GM12878 (cell line): ENCODE data around the gene ATOSB. TPM values are rescaled to one million over a fixed set of nuclear protein-coding genes. Genes with fewer than 3 reads are reported as not detected.

Source experiments
- ATAC-seq: fragments of 200-7000 bp; cut with Tn5 transposase; 3 replicates; pipeline ENCODE4 v1.9.1; 2020; ENCODE audit warnings: mild to moderate bottlenecking, moderate library complexity
- BruUV-seq: library from RNA; stranded (reverse); fragments of 400-500 nt; replicated peaks from 2 replicates; lab custom pipeline; 2021; lab: Mats Ljungman, UMichigan
- CTCF ChIA-PET: fragments of 300-600 bp; sonication (Branson Sonifier 250); formaldehyde crosslinking; extraction: SDS; loops from one replicate; lab custom pipeline; 2021; ENCODE audit warnings: inconsistent platforms; lab: Yijun Ruan, JAX
- POLR2A ChIA-PET: fragments of 350-600 bp; formaldehyde crosslinking; extraction: SDS; loops from one replicate; lab custom pipeline; 2021; ENCODE audit warnings: inconsistent platforms; lab: Charles Lee
- RAD21 ChIA-PET: fragments of 300-600 bp; sonication (Branson Sonifier 250); formaldehyde crosslinking; loops from one replicate; lab custom pipeline; 2023; ENCODE audit warnings: antibody characterized with exemption; ENCODE audit not compliant: unreplicated experiment; lab: Charles Lee
- SMC1A ChIA-PET: fragments of 300-600 bp; sonication (Branson Sonifier 250); formaldehyde crosslinking; loops from one replicate; lab custom pipeline; 2023; ENCODE audit not compliant: unreplicated experiment, uncharacterized antibody; lab: Charles Lee
- DNase-seq: peaks from one replicate; pipeline ENCODE4 v3.0.0-alpha.2; 2011; ENCODE audit warnings: low read depth, low spot score
- FAIRE-seq: peaks from 3 replicates; lab custom pipeline; 2011; peaks lifted over from hg19 to GRCh38; lab: Jason Lieb, UNC
- H2AFZ ChIP-seq: 2 replicates; pipeline ENCODE4 v1.6.0; 2011; ENCODE audit warnings: low read depth, low read length, control low read depth; ENCODE audit not compliant: control insufficient read depth
- H3K27ac ChIP-seq: 2 replicates; pipeline ENCODE4 v1.5.1; 2011; ENCODE audit warnings: control low read depth; ENCODE audit not compliant: control insufficient read depth, insufficient read depth
- H3K27me3 ChIP-seq, 2 experiments: replicated peaks in 1 of 2; 2 replicates each; pipeline versions ENCODE4 v1.6.0 to v1.6.1; 2011; ENCODE audit warnings: low read length in 1 of 2; ENCODE audit not compliant: control insufficient read depth in 2 of 2, insufficient read depth in 2 of 2
- H3K36me3 ChIP-seq, 2 experiments: 2 replicates each; pipeline ENCODE4 v1.5.1; 2011; ENCODE audit warnings: low read length in 1 of 2; ENCODE audit not compliant: control insufficient read depth in 2 of 2, insufficient read depth in 2 of 2
- H3K4me1 ChIP-seq: 2 replicates; pipeline ENCODE4 v1.6.1; 2011; ENCODE audit warnings: mild to moderate bottlenecking, low read length, moderate library complexity, mixed read lengths; ENCODE audit not compliant: control insufficient read depth, insufficient read depth
- H3K4me2 ChIP-seq: 2 replicates; pipeline ENCODE4 v1.6.0; 2011; ENCODE audit warnings: control low read depth; ENCODE audit not compliant: control insufficient read depth, insufficient read depth
- H3K4me3 ChIP-seq: fragments of 200-600 bp; sonication (generic); 2 replicates; pipeline ENCODE4 v1.5.1; 2016
- H3K79me2 ChIP-seq: 2 replicates; pipeline ENCODE4 v1.6.0; 2011; ENCODE audit warnings: low read length; ENCODE audit not compliant: control insufficient read depth, insufficient read depth
- H3K9ac ChIP-seq: 2 replicates; pipeline ENCODE4 v1.8.0; 2011; ENCODE audit warnings: low read length, control low read depth, mixed read lengths; ENCODE audit not compliant: control insufficient read depth, insufficient read depth
- H3K9me3 ChIP-seq: replicated peaks from 3 replicates; pipeline ENCODE4 v1.5.1; 2011; ENCODE audit warnings: mild to moderate bottlenecking, low read length; ENCODE audit not compliant: control insufficient read depth, insufficient read depth
- H4K20me1 ChIP-seq: 2 replicates; pipeline ENCODE4 v1.6.0; 2011; ENCODE audit not compliant: control insufficient read depth, insufficient read depth
- SREBF2 ChIP-seq: IDR thresholded peaks from 2 replicates; pipeline ENCODE4 v1.6.1; 2012; ENCODE audit warnings: mild to moderate bottlenecking, low read length
- ZBED1 ChIP-seq: IDR thresholded peaks from 2 replicates; pipeline ENCODE4 v1.6.1; 2016; ENCODE audit warnings: borderline replicate concordance
- WGBS: methylation state at CpG from one replicate; pipeline ENCODE4 v1.1.6; 2016; ENCODE audit warnings: low lambda C conversion rate; ENCODE audit not compliant: insufficient replicate concordance, insufficient coverage; ENCODE audit errors: missing lambda C conversion rate; 5-methylcytosine and 5-hydroxymethylcytosine counted together
- in situ Hi-C: fragments of 300-500 bp; cut with MboI; formaldehyde crosslinking; loops from 9 replicates; pipeline ENCODE4 v1.14.3; 2018; ENCODE audit warnings: mixed read lengths
- intact Hi-C: fragments of 100-400 bp; cut with micrococcal nuclease; formaldehyde crosslinking; loops from one replicate; pipeline ENCODE4 v1.14.2; 2022; ENCODE audit not compliant: unreplicated experiment
- polyA plus RNA-seq, 11 experiments: library from polyadenylated mRNA; depleted of rRNA in 4 of 11; unstranded in 6 of 11; stranded (reverse) in 5 of 11; fragments of >200 nt; fragmentation: Nextera tagmentation in 4 of 11; fragmentation: Illumina TruSeq in 1 of 11; extraction: Ambion mirVana in 4 of 11; extraction: Trizol in 1 of 11; gene quantifications; 1 replicate in 1 of 11; 2 replicates in 10 of 11; pipeline versions ENCODE4 v1.2.1 to v1.2.3, GENCODE V29; 2011 to 2016; ENCODE audit warnings: inconsistent platforms in 2 of 11, missing spikeins in 2 of 11, low read depth in 1 of 11
- total RNA-seq, 4 experiments: library from RNA; depleted of rRNA in 3 of 4; stranded (reverse); fragments of >200 nt in 3 of 4; fragmentation: Illumina TruSeq in 1 of 4; extraction: Trizol in 1 of 4; gene quantifications; 2 replicates each; pipeline versions ENCODE4 v1.2.1 to v1.2.3, GENCODE V29; 2013 to 2021
- TF ChIP-seq, protein P1 (sequence below): fragments of 450-650 bp; IDR thresholded peaks from 2 replicates; pipeline ENCODE4 v1.6.1; 2016; ENCODE audit warnings: mild to moderate bottlenecking
- TF ChIP-seq, protein P2 (sequence below): IDR thresholded peaks from 2 replicates; pipeline ENCODE4 v1.6.1; 2011; ENCODE audit warnings: borderline replicate concordance, low read depth, mild to moderate bottlenecking, moderate library complexity, mixed read lengths, low read length; ENCODE audit not compliant: insufficient read depth; ENCODE audit errors: extremely low read length
- TF ChIP-seq, protein P3 (sequence below): fragments of 450-650 bp; IDR thresholded peaks from 2 replicates; pipeline ENCODE4 v1.6.1; 2017; ENCODE audit warnings: borderline replicate concordance

The ATOSB gene
- total and polyA plus RNA-seq, 10 of the 15 experiments (the other 5 are each of a cell fraction or from before 2014, with no cell fraction given) = 0.60 to 5.4 (median 2.5) TPM

DNA sequence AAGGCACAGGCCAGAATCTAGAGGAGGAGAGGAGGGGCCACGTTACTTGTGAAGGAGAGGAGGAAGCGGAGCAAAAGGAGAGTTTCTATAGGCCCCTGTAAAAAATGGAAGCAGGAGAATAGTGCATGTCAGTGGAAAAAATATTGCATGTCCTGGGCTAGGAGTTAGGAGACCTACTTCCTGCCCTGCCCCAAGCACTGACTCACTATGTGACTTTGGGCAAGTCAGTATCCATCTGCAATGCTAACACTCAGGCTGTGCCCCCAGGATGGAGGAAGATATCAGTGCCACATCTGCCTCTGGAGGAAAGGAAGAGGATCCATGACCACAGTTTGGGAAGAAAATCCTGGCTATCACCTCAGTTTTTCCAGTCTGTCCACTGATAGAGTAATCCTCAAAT lies 26.2 kb downstream of the ATOSB start:
- Histone ChIP-seq H3K4me2 (no peak overlapping the region), H4K20me1 (no peaks in the 10 kb centered on the region), H3K27me3 (no peaks in the 10 kb centered on the region), H2AFZ (no peak overlapping the region), H3K4me3 (no peak overlapping the region), H3K36me3 (peaks cover 11 to 25% of the 10 kb centered on the region in 2 experiments), H3K27ac (no peak overlapping the region), H3K4me1 (no peaks in the 10 kb centered on the region), H3K9me3 (no peaks in the 10 kb centered on the region), H3K9ac (no peak overlapping the region), H3K79me2 (no peaks in the 10 kb centered on the region)
- no TSS peak for BruUV-seq
- ATAC-seq = no peak
- POLR2A ChIA-PET = no interaction called here
- intact Hi-C loops = no loop called here
- WGBS = 78% methylated on average over 2 of the region's 2 CpGs
- TF ChIP-seq, protein P1, sequence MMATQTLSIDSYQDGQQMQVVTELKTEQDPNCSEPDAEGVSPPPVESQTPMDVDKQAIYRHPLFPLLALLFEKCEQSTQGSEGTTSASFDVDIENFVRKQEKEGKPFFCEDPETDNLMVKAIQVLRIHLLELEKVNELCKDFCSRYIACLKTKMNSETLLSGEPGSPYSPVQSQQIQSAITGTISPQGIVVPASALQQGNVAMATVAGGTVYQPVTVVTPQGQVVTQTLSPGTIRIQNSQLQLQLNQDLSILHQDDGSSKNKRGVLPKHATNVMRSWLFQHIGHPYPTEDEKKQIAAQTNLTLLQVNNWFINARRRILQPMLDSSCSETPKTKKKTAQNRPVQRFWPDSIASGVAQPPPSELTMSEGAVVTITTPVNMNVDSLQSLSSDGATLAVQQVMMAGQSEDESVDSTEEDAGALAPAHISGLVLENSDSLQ = no peak
- CTCF ChIA-PET = no interaction called here
- SMC1A ChIA-PET = no interaction called here
- RAD21 ChIA-PET = no interaction called here
- FAIRE-seq = no peak
- in situ Hi-C loops = no loop called here
- DNase-seq = no peak

DNA sequence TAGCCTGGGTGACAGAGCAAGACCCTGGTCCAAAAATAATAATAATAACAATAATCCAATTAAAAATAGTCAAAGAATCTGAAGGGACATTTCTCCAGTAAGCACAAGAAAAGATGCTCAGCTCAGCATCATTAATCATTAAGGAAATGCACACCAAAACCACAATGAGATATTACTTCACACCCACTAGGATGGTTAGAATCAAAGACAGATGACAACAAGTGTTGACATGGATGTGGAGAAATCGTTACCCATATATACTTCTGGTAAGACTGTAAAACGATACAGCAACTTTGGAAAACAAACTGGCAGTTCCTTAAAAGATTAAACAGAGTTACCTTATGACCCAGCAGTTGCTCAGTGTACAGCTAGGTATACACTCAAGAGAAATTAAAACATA lies 30.6 kb downstream of the ATOSB start:
- no peak overlapping the region for H3K4me2 ChIP-seq
- ATAC-seq = no peak
- intact Hi-C loops = no loop called here
- RAD21 ChIA-PET = no interaction called here
- WGBS = 96% methylated on average over 2 of the region's 2 CpGs
- SMC1A ChIA-PET = interaction anchor here (0.6 kb wide), 1 partner anchor 447 kb away, joined by 3 read pairs; the partner anchor contains the start of gene SIGMAR1
- H3K36me3 ChIP-seq = peaks cover 2 to 12% of the 10 kb centered on the region in 2 experiments; a peak in 3 of 4 replicates
- H3K4me3 ChIP-seq = no peak overlapping the region
- POLR2A ChIA-PET = no interaction called here
- no peak for DNase-seq
- H3K4me1 ChIP-seq = no peaks in the 10 kb centered on the region
- TF ChIP-seq, protein P2, sequence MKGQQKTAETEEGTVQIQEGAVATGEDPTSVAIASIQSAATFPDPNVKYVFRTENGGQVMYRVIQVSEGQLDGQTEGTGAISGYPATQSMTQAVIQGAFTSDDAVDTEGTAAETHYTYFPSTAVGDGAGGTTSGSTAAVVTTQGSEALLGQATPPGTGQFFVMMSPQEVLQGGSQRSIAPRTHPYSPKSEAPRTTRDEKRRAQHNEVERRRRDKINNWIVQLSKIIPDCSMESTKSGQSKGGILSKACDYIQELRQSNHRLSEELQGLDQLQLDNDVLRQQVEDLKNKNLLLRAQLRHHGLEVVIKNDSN = no peak
- TF ChIP-seq, protein P3, sequence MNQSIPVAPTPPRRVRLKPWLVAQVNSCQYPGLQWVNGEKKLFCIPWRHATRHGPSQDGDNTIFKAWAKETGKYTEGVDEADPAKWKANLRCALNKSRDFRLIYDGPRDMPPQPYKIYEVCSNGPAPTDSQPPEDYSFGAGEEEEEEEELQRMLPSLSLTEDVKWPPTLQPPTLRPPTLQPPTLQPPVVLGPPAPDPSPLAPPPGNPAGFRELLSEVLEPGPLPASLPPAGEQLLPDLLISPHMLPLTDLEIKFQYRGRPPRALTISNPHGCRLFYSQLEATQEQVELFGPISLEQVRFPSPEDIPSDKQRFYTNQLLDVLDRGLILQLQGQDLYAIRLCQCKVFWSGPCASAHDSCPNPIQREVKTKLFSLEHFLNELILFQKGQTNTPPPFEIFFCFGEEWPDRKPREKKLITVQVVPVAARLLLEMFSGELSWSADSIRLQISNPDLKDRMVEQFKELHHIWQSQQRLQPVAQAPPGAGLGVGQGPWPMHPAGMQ = no peak
- no peak for TF ChIP-seq SREBF2
- no peak for TF ChIP-seq ZBED1
- BruUV-seq = no TSS peak
- no peak overlapping the region for H2AFZ ChIP-seq
- H3K9me3 ChIP-seq = no peaks in the 10 kb centered on the region
- no peaks in the 10 kb centered on the region for H3K27me3 ChIP-seq
- no peaks in the 10 kb centered on the region for H4K20me1 ChIP-seq
- no peak overlapping the region for H3K27ac ChIP-seq
- H3K79me2 ChIP-seq = no peaks in the 10 kb centered on the region
- CTCF ChIA-PET = interaction anchor here (0.5 to 1.7 kb wide), 4 partner anchors 11 to 580 kb away, joined by 3 to 6 read pairs (median 4); partner anchors contain the start of genes ARHGEF39, DNAJB5 and PIGO
- no peak for FAIRE-seq
- in situ Hi-C loops = no loop called here
- H3K9ac ChIP-seq = no peak overlapping the region
